Measurements from ENCODE around the gene PTPRA. TPM values are rescaled to one million over a fixed set of nuclear protein-coding genes. Genes with fewer than 3 reads are reported as not detected.
"Not testable (repeated sequence)": the region's sequence is repeated elsewhere in the genome, so short reads cannot be mapped to it uniquely, and the experiment has no call there.

The PTPRA gene
- total RNA-seq, 2 experiments from 2014 or later, result 33.3 to 47.2 TPM

DNA sequence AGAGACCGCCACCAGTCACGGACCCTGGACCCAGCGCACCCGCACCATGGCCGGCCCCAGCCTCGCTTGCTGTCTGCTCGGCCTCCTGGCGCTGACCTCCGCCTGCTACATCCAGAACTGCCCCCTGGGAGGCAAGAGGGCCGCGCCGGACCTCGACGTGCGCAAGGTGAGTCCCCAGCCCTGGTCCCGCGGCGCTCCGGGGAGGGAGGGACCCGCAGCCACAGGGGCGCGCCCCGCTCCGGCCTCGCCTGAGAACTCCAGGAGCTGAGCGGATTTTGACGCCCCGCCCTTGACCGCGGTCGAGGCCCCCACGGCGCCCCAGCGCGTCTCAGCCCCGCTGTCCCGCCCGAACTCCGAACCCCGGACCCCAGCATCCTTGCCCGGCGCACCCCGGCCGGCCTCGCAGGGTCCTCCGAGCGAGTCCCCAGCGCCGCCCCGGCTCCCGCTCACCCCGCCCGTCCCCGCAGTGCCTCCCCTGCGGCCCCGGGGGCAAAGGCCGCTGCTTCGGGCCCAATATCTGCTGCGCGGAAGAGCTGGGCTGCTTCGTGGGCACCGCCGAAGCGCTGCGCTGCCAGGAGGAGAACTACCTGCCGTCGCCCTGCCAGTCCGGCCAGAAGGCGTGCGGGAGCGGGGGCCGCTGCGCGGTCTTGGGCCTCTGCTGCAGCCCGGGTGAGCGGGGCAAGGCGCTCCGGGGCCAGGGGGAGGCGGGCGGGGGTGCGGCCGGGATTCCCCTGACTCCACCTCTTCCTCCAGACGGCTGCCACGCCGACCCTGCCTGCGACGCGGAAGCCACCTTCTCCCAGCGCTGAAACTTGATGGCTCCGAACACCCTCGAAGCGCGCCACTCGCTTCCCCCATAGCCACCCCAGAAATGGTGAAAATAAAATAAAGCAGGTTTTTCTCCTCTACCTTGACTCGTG lies 198.6 kb downstream of the PTPRA start, which contains the start of gene OXT:
TSS of gene OXT (plus strand) at position 11 of the 920 bp plus-strand sequence. CDS start at position 47, 36 bp downstream.
- no peak within 1 kb of the TSS for H3K4me2 ChIP-seq (ENCODE audit: low read length)
- no peaks in the 10 kb centered on the region for H3K4me1 ChIP-seq (ENCODE audit: insufficient read depth, low read length, poor library complexity, severe bottlenecking)
- no peaks in the 10 kb centered on the region for H4K20me1 ChIP-seq (ENCODE audit: insufficient read depth, low read length)
- DNase-seq (ENCODE audit: low spot score), result no peak
- no TSS peak for BruUV-seq (replicated peaks)
- no peaks in the 10 kb centered on the region for H3K79me2 ChIP-seq (ENCODE audit: insufficient read depth, low read depth, low read length)
- no peaks in the 10 kb centered on the region for H3K9me3 ChIP-seq (ENCODE audit: low read length)
- intact Hi-C loops (cut with micrococcal nuclease; ENCODE audit: unreplicated experiment), result no loop called here
- no peak within 1 kb of the TSS for H3K27ac ChIP-seq (ENCODE audit: low read depth, low read length, poor library complexity, severe bottlenecking)
- H3K36me3 ChIP-seq (ENCODE audit: insufficient read depth, low read length), result no peaks in the 10 kb centered on the region
- H2AFZ ChIP-seq (ENCODE audit: low read length), result no peak within 1 kb of the TSS
- ChIA-PET CTCF (ENCODE audit: unreplicated experiment) (no interaction called here), POLR2A (no interaction called here)
- H3K4me3 ChIP-seq (ENCODE audit: low read depth, low read length, poor library complexity, severe bottlenecking), result no peak within 1 kb of the TSS
- TF ChIP-seq EZH2phosphoT487 (IDR thresholded peaks at IDR 0.05; ENCODE audit: borderline replicate concordance, low read depth, low read length), result no peak
- TF ChIP-seq, protein P1, sequence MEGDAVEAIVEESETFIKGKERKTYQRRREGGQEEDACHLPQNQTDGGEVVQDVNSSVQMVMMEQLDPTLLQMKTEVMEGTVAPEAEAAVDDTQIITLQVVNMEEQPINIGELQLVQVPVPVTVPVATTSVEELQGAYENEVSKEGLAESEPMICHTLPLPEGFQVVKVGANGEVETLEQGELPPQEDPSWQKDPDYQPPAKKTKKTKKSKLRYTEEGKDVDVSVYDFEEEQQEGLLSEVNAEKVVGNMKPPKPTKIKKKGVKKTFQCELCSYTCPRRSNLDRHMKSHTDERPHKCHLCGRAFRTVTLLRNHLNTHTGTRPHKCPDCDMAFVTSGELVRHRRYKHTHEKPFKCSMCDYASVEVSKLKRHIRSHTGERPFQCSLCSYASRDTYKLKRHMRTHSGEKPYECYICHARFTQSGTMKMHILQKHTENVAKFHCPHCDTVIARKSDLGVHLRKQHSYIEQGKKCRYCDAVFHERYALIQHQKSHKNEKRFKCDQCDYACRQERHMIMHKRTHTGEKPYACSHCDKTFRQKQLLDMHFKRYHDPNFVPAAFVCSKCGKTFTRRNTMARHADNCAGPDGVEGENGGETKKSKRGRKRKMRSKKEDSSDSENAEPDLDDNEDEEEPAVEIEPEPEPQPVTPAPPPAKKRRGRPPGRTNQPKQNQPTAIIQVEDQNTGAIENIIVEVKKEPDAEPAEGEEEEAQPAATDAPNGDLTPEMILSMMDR (conservative IDR thresholded peaks at IDR 0.05; ENCODE audit: low read length), result no peak
- H3K9me2 ChIP-seq (ENCODE audit: insufficient read depth, low read length), result no peaks in the 10 kb centered on the region

DNA sequence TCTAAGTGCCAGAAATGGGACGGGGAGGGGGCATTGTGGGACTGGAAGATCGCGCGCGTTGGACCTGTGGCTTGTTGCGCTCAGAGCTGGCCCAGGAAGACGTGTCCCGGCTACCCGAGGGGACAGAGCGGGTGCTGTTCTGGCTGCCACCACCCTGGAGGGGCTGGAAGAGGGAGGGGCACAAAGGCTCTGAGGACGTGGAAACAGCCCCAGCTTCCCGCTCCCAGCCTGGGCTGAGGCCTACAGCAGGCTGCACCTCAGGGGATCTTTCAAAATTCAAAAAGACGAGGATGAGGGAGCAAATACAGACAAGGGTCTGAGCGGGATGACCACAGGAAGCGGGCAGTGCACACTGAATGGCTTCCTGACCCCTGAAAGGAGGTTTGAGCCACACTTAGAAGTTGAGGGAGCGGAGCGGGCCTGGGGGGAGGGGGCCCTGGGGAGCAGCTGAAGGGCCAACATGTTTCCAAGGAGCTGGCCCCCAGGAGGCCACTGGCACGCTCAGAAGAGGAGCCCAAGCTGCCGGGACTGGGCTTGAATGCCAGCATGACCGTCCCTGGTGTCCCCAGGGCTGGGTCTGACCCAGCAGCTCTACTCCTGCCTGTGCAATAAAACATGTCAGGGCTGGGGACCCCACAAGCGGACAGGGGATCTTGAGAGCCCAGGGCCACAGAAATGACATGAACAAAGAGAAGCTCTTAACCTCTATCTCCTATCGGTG lies 199.4 kb downstream of the PTPRA start:
- no peaks in the 10 kb centered on the region for H3K9me3 ChIP-seq (ENCODE audit: low read length)
- H4K20me1 ChIP-seq (ENCODE audit: insufficient read depth, low read length), result no peaks in the 10 kb centered on the region
- no peaks in the 10 kb centered on the region for H3K79me2 ChIP-seq (ENCODE audit: insufficient read depth, low read depth, low read length)
- no peak overlapping the region for H3K4me3 ChIP-seq (ENCODE audit: low read depth, low read length, poor library complexity, severe bottlenecking)
- H3K4me2 ChIP-seq (ENCODE audit: low read length), result no peak overlapping the region
- TF ChIP-seq, protein P1 (conservative IDR thresholded peaks at IDR 0.05; ENCODE audit: low read length), result no peak
- no peak for TF ChIP-seq EZH2phosphoT487 (IDR thresholded peaks at IDR 0.05; ENCODE audit: borderline replicate concordance, low read depth, low read length)
- ChIA-PET POLR2A (interaction anchor here (0.5 to 1.0 kb wide), 2 partner anchors 138 to 236 kb away, joined by 3 to 4 read pairs; no protein-coding TSS in a partner anchor), CTCF (ENCODE audit: unreplicated experiment) (no interaction called here)
- no peaks in the 10 kb centered on the region for H3K9me2 ChIP-seq (ENCODE audit: insufficient read depth, low read length)
- H3K27ac ChIP-seq (ENCODE audit: low read depth, low read length, poor library complexity, severe bottlenecking), result no peak overlapping the region
- no peak for DNase-seq (ENCODE audit: low spot score)
- H3K36me3 ChIP-seq (ENCODE audit: insufficient read depth, low read length), result no peaks in the 10 kb centered on the region
- no TSS peak for BruUV-seq (replicated peaks)
- intact Hi-C loops (cut with micrococcal nuclease; ENCODE audit: unreplicated experiment), result no loop called here
- no peak overlapping the region for H2AFZ ChIP-seq (ENCODE audit: low read length)
- no peaks in the 10 kb centered on the region for H3K4me1 ChIP-seq (ENCODE audit: insufficient read depth, low read length, poor library complexity, severe bottlenecking)

DNA sequence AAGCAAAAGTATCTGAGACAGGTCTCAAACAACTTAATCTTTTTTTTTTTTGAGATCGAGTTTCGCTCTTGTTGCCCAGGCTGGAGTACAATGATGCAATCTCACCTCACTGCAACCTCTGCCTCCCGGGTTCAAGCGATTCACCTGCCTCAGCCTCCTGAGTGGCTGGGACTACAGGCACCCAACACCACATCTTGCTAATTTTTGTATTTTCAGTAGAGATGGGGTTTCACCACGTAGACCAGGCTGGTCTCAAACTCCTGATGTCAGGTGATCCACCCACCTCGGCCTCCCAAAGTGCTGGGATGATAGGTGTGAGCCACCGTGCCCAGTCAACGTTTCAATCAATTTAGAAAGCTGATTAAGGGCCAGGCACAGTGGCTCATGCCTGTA lies 200.0 kb downstream of the PTPRA start:
- H3K9me3 ChIP-seq (ENCODE audit: low read length); H4K20me1 ChIP-seq (ENCODE audit: insufficient read depth, low read length); H3K4me2 ChIP-seq (ENCODE audit: low read length); H3K9me2 ChIP-seq (ENCODE audit: insufficient read depth, low read length); intact Hi-C loops (cut with micrococcal nuclease; ENCODE audit: unreplicated experiment); H3K36me3 ChIP-seq (ENCODE audit: insufficient read depth, low read length); CTCF ChIA-PET (ENCODE audit: unreplicated experiment); H3K79me2 ChIP-seq (ENCODE audit: insufficient read depth, low read depth, low read length); H3K27ac ChIP-seq (ENCODE audit: low read depth, low read length, poor library complexity, severe bottlenecking); H3K4me1 ChIP-seq (ENCODE audit: insufficient read depth, low read length, poor library complexity, severe bottlenecking); H3K4me3 ChIP-seq (ENCODE audit: low read depth, low read length, poor library complexity, severe bottlenecking); H2AFZ ChIP-seq (ENCODE audit: low read length); DNase-seq (ENCODE audit: low spot score); BruUV-seq (replicated peaks): not testable (repeated sequence)
- POLR2A ChIA-PET, result interaction anchor here (0.5 to 1.0 kb wide), 2 partner anchors 18 to 137 kb away, joined by 3 to 4 read pairs; no protein-coding TSS in a partner anchor
